B cell (primary cell): ENCODE data around the gene NEUROD2. TPM values are rescaled to one million over a fixed set of nuclear protein-coding genes. Genes with fewer than 3 reads are reported as not detected.

Experiments
- ATAC-seq: fragments of 200-7000 bp; cut with Tn5 transposase; one replicate; pipeline ENCODE4 v1.10.0; 2021; ENCODE audit warnings: low read depth, mild to moderate bottlenecking, moderate number of reproducible peaks, moderate library complexity
- CTCF ChIA-PET: fragments of 350-600 bp; sonication (Branson Sonifier 250); formaldehyde crosslinking; loops from one replicate; lab custom pipeline; 2021; ENCODE audit warnings: antibody characterized with exemption, inconsistent platforms; lab: Charles Lee
- POLR2A ChIA-PET: fragments of 350-600 bp; sonication (Branson Sonifier 250); formaldehyde crosslinking; loops from one replicate; lab custom pipeline; 2021; ENCODE audit warnings: antibody characterized with exemption; lab: Charles Lee
- DNase-seq: peaks from one replicate; pipeline ENCODE4 v3.0.0; 2013
- H2AFZ ChIP-seq: 2 replicates; pipeline ENCODE4 v1.6.1; 2012; ENCODE audit warnings: mild to moderate bottlenecking, low read depth, low read length; ENCODE audit not compliant: insufficient read depth, poor library complexity, severe bottlenecking
- H3K27ac ChIP-seq, 2 donors: 1 replicate in 1 of 2; 2 replicates in 1 of 2; pipeline ENCODE4 v1.5.1; 2012 to 2013; ENCODE audit warnings: low read length in 2 of 2, mild to moderate bottlenecking in 2 of 2, moderate library complexity in 1 of 2
- H3K27me3 ChIP-seq, 4 experiments: fragments of 200-600 bp in 1 of 4; sonication (generic) in 1 of 4; replicated peaks in 1 of 4; 1 replicate in 2 of 4; 2 replicates in 2 of 4; pipeline versions ENCODE4 v1.6.1 to v1.7.0; 2013 to 2016; ENCODE audit warnings: low read length in 3 of 4, mild to moderate bottlenecking in 2 of 4, mixed read lengths in 1 of 4, moderate library complexity in 1 of 4; ENCODE audit not compliant: insufficient read depth in 4 of 4, control insufficient read depth in 3 of 4; ENCODE audit errors: control extremely low read depth in 1 of 4
- H3K36me3 ChIP-seq, 2 experiments: replicated peaks in 1 of 2; 1 replicate in 1 of 2; 2 replicates in 1 of 2; pipeline versions ENCODE4 v1.6.1 to v1.7.1; 2013; ENCODE audit warnings: low read length in 1 of 2; ENCODE audit not compliant: insufficient read depth in 2 of 2, control insufficient read depth in 1 of 2; ENCODE audit errors: control extremely low read depth in 1 of 2, extremely low read depth in 1 of 2
- H3K4me1 ChIP-seq, 2 donors: fragments of 200-600 bp in 1 of 2; sonication (generic) in 1 of 2; 1 replicate in 1 of 2; 2 replicates in 1 of 2; pipeline versions ENCODE4 v1.5.1 to v1.6.1; 2013 to 2017; ENCODE audit warnings: low read length in 2 of 2; ENCODE audit not compliant: control insufficient read depth in 2 of 2, insufficient read depth in 2 of 2
- H3K4me2 ChIP-seq: replicated peaks from 2 replicates; pipeline ENCODE3; 2012; ENCODE audit warnings: mild to moderate bottlenecking, low read depth, low read length; ENCODE audit not compliant: poor library complexity, severe bottlenecking
- H3K4me3 ChIP-seq, 5 experiments: fragments of 200-600 bp in 1 of 5; sonication (generic) in 1 of 5; 1 replicate in 3 of 5; 2 replicates in 2 of 5; pipeline versions ENCODE4 v1.5.1 to v1.7.0; 2011 to 2016; ENCODE audit warnings: low read length in 4 of 5, mild to moderate bottlenecking in 4 of 5, low read depth in 2 of 5, control low read depth in 1 of 5, moderate library complexity in 1 of 5; ENCODE audit not compliant: insufficient read depth in 1 of 5; ENCODE audit errors: control extremely low read depth in 1 of 5, extremely low read depth in 1 of 5
- H3K79me2 ChIP-seq: fragments of 200-600 bp; sonication (generic); one replicate; pipeline ENCODE4 v1.6.0; 2016; ENCODE audit warnings: low read length; ENCODE audit not compliant: control insufficient read depth, insufficient read depth
- H3K9ac ChIP-seq: fragments of 200-600 bp; sonication (generic); 2 replicates; pipeline ENCODE4 v1.6.1; 2017; ENCODE audit warnings: mild to moderate bottlenecking, low read length, moderate library complexity
- H3K9me3 ChIP-seq, 3 donors: one replicate each; pipeline versions ENCODE4 v1.6.1 to v1.7.1; 2013; ENCODE audit warnings: low read length in 2 of 3; ENCODE audit not compliant: control insufficient read depth in 2 of 3, insufficient read depth in 1 of 3; ENCODE audit errors: control extremely low read depth in 1 of 3
- H4K20me1 ChIP-seq: 2 replicates; pipeline ENCODE4 v1.6.0; 2012; ENCODE audit warnings: mild to moderate bottlenecking, low read length; ENCODE audit not compliant: insufficient read depth, control insufficient read depth, poor library complexity, severe bottlenecking
- H3K27ac Mint-ChIP-seq: one replicate; pipeline ENCODE4 v1.8.0; 2021; ENCODE audit warnings: mixed read lengths
- H3K27me3 Mint-ChIP-seq: one replicate; pipeline ENCODE4 v1.8.0; 2021; ENCODE audit warnings: mixed read lengths
- H3K4me1 Mint-ChIP-seq: one replicate; pipeline ENCODE4 v1.8.0; 2021; ENCODE audit warnings: mixed read lengths
- H3K4me3 Mint-ChIP-seq: one replicate; pipeline ENCODE4 v1.8.0; 2021; ENCODE audit warnings: mixed read lengths
- H3K9me3 Mint-ChIP-seq: one replicate; pipeline ENCODE4 v1.8.0; 2022; ENCODE audit warnings: mixed read lengths; ENCODE audit not compliant: insufficient read depth
- EZH2 ChIP-seq: IDR thresholded peaks from 2 replicates; pipeline ENCODE4 v1.6.1; 2012; ENCODE audit warnings: borderline replicate concordance, low read depth, mild to moderate bottlenecking, moderate library complexity, low read length; ENCODE audit not compliant: insufficient read depth, poor library complexity, severe bottlenecking
- WGBS: methylation state at CpG from one replicate; pipeline ENCODE4 v1.1.5; 2013; ENCODE audit warnings: missing lambda C conversion rate; ENCODE audit not compliant: insufficient coverage; 5-methylcytosine and 5-hydroxymethylcytosine counted together
- intact Hi-C: fragments of 100-400 bp; cut with micrococcal nuclease; formaldehyde crosslinking; loops from one replicate; pipeline ENCODE4 v1.10.0; 2022
- polyA plus RNA-seq: library from polyadenylated mRNA; depleted of rRNA; stranded (reverse); fragments of >200 nt; gene quantifications from 2 replicates; pipeline ENCODE4 v1.2.3, GENCODE V29; 2012
- total RNA-seq, 2 donors: library from RNA; stranded (reverse); fragments of 120-200 nt in 1 of 2; gene quantifications; 1 replicate in 1 of 2; 2 replicates in 1 of 2; pipeline versions ENCODE4 v1.2.3 to v1.2.4, GENCODE V29; 2013 to 2022
- TF ChIP-seq, protein P1 (sequence below): fragments of 200-600 bp; IDR thresholded peaks from one replicate; pipeline ENCODE4 v1.8.0; 2022; ENCODE audit warnings: antibody characterized with exemption, mild to moderate bottlenecking

NEUROD2 gene
- total and polyA plus RNA-seq, 2 donors (not counting 1 experiment from before 2014, with no cell fraction given), result 0.04 TPM; not detected in 1

DNA sequence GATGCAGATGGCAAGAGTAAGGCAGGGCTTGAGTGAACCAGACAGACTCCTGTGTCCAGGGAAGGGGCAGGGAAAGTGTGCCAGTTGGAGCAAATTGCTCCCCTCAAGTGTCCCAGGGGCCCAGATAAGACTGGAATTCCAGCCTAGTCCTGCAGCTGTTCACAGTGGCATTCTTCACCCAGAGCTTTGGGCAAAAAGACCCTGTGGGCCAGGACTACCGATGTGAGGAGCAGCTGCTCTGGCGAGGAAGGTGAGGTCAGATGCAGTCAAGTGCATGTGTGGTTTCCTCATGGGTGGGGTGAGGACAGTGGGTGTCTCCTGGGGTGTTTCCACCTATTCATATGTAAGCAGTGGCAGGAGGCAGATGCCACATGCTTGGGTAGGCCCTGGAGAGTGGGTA is 14.3 kb downstream of the NEUROD2 start:
- Histone ChIP-seq H3K79me2 (no peaks in the 10 kb centered on the region), H3K4me2 (no peak overlapping the region), H3K4me1 (peaks cover 16 to 26% of the 10 kb centered on the region in 2 donors), H3K4me3 (no peak overlapping the region), H3K36me3 (no peaks in the 10 kb centered on the region), H2AFZ (no peak overlapping the region), H4K20me1 (no peaks in the 10 kb centered on the region), H3K9ac (no peak overlapping the region), H3K27me3 (peaks cover 0 to 62% (median 35%) of the 10 kb centered on the region in 4 experiments), H3K9me3 (peaks cover 0 to 18% (median 3%) of the 10 kb centered on the region in 3 donors), H3K27ac (no peak overlapping the region)
- TF ChIP-seq, protein P1, sequence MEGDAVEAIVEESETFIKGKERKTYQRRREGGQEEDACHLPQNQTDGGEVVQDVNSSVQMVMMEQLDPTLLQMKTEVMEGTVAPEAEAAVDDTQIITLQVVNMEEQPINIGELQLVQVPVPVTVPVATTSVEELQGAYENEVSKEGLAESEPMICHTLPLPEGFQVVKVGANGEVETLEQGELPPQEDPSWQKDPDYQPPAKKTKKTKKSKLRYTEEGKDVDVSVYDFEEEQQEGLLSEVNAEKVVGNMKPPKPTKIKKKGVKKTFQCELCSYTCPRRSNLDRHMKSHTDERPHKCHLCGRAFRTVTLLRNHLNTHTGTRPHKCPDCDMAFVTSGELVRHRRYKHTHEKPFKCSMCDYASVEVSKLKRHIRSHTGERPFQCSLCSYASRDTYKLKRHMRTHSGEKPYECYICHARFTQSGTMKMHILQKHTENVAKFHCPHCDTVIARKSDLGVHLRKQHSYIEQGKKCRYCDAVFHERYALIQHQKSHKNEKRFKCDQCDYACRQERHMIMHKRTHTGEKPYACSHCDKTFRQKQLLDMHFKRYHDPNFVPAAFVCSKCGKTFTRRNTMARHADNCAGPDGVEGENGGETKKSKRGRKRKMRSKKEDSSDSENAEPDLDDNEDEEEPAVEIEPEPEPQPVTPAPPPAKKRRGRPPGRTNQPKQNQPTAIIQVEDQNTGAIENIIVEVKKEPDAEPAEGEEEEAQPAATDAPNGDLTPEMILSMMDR, result no peak
- TF ChIP-seq EZH2, result no peak
- WGBS, result 51% methylated on average over 2 of the region's 2 CpGs
- ATAC-seq (no peak), DNase-seq (no peak)
- CTCF ChIA-PET, result interaction anchor here (1.1 to 1.2 kb wide), 2 partner anchors 31 to 45 kb away, joined by 3 read pairs; no protein-coding TSS in a partner anchor
- Mint-ChIP-seq H3K27ac (no peak overlapping the region), H3K4me1 (peaks cover 22% of the 10 kb centered on the region), H3K27me3 (peaks cover 80% of the 10 kb centered on the region), H3K9me3 (no peaks in the 10 kb centered on the region), H3K4me3 (no peak overlapping the region)
- POLR2A ChIA-PET, result no interaction called here
- intact Hi-C loops, result no loop called here
